ENCODE measurements around the gene ARPC5.
A peak's percentile ranks its signal among the peaks of the same experiment; 100 is the strongest.

The ARPC5 gene

GRCh38 chr1:183674339-183674738 is 38.8 kb upstream of the ARPC5 start:
- H3K4me3 ChIP-seq (ENCODE audit: low read length in 2 of 2): no peak overlapping the region
- no peak overlapping the region for H3K27ac ChIP-seq (replicated peaks; ENCODE audit: low read length)
- no peaks in the 10 kb centered on the region for H3K79me1 ChIP-seq (ENCODE audit: low read depth, low read length)
- H3K9me3 ChIP-seq (replicated peaks in 1 of 2; ENCODE audit: control insufficient read depth in 2 of 2, insufficient read depth in 1 of 2, low read depth in 1 of 2, low read length in 2 of 2): peaks cover 0 to 21% of the 10 kb centered on the region in 2 donors
- no peak overlapping the region for H3K23ac ChIP-seq (ENCODE audit: low read depth, low read length, poor library complexity)
- no peak overlapping the region for H3K4ac ChIP-seq (ENCODE audit: low read length)
- H4K91ac ChIP-seq (ENCODE audit: low read depth, low read length, poor library complexity): no peak overlapping the region
- no peak overlapping the region for H2BK120ac ChIP-seq (ENCODE audit: low read depth, low read length)
- H3K36me3 ChIP-seq (replicated peaks in 1 of 2; ENCODE audit: control insufficient read depth in 2 of 2, insufficient read depth in 2 of 2, low read length in 2 of 2): no peaks in the 10 kb centered on the region
- peaks cover 0 to 6% of the 10 kb centered on the region in 2 donors for H3K4me1 ChIP-seq (ENCODE audit: control insufficient read depth in 2 of 2, insufficient read depth in 1 of 2, low read depth in 1 of 2, low read length in 2 of 2)
- no peak overlapping the region for H2BK15ac ChIP-seq (ENCODE audit: low read length)
- H2BK12ac ChIP-seq (ENCODE audit: low read length): no peak overlapping the region
- no peak overlapping the region for H2AFZ ChIP-seq (ENCODE audit: low read length)
- H3K14ac ChIP-seq (ENCODE audit: low read length): no peak overlapping the region
- no peaks in the 10 kb centered on the region for H3K27me3 ChIP-seq (ENCODE audit: control insufficient read depth in 3 of 3, insufficient read depth in 3 of 3, low read depth in 1 of 3, low read length in 3 of 3)
- H2BK5ac ChIP-seq (ENCODE audit: low read length): no peak overlapping the region
- no CpG with 5 or more reads among the region's 1 CpG for WGBS, 2 donors (ENCODE audit: extremely low coverage in 2 of 2, insufficient read length in 2 of 2, insufficient replicate concordance in 1 of 2)
- no peak for DNase-seq (ENCODE audit: low spot score)
- no peak overlapping the region for H3K18ac ChIP-seq (ENCODE audit: low read length)
- H2AK5ac ChIP-seq (ENCODE audit: low read depth, low read length): no peak overlapping the region
- H3K4me2 ChIP-seq (ENCODE audit: insufficient read depth, low read length, poor library complexity, severe bottlenecking): no peak overlapping the region
- H3K9ac ChIP-seq (ENCODE audit: low read depth, low read length, poor library complexity): no peak overlapping the region
- H4K8ac ChIP-seq (ENCODE audit: low read depth, low read length): no peak overlapping the region

- Histone ChIP-seq H3K27ac (replicated peaks; ENCODE audit: low read length) (no peak overlapping the region), H2BK120ac (ENCODE audit: low read depth, low read length) (no peak overlapping the region), H3K4me2 (ENCODE audit: insufficient read depth, low read length, poor library complexity, severe bottlenecking) (no peak overlapping the region), H3K9ac (ENCODE audit: low read depth, low read length, poor library complexity) (no peak overlapping the region), H2BK12ac (ENCODE audit: low read length) (no peak overlapping the region), H3K18ac (ENCODE audit: low read length) (no peak overlapping the region), H2BK5ac (ENCODE audit: low read length) (no peak overlapping the region), H3K79me1 (ENCODE audit: low read depth, low read length) (no peaks in the 10 kb centered on the region), H3K9me3 (replicated peaks in 1 of 2; ENCODE audit: control insufficient read depth in 2 of 2, insufficient read depth in 1 of 2, low read depth in 1 of 2, low read length in 2 of 2) (peaks cover 0 to 21% of the 10 kb centered on the region in 2 donors), H3K4me1 (ENCODE audit: control insufficient read depth in 2 of 2, insufficient read depth in 1 of 2, low read depth in 1 of 2, low read length in 2 of 2) (peaks cover 0 to 6% of the 10 kb centered on the region in 2 donors), H3K4me3 (ENCODE audit: low read length in 2 of 2) (no peak overlapping the region), H4K91ac (ENCODE audit: low read depth, low read length, poor library complexity) (no peak overlapping the region), H3K36me3 (replicated peaks in 1 of 2; ENCODE audit: control insufficient read depth in 2 of 2, insufficient read depth in 2 of 2, low read length in 2 of 2) (no peaks in the 10 kb centered on the region), H3K27me3 (ENCODE audit: control insufficient read depth in 3 of 3, insufficient read depth in 3 of 3, low read depth in 1 of 3, low read length in 3 of 3) (no peaks in the 10 kb centered on the region), H2AK5ac (ENCODE audit: low read depth, low read length) (no peak overlapping the region), H4K8ac (ENCODE audit: low read depth, low read length) (no peak overlapping the region), H3K4ac (ENCODE audit: low read length) (no peak overlapping the region), H2AFZ (ENCODE audit: low read length) (no peak overlapping the region), H2BK15ac (ENCODE audit: low read length) (no peak overlapping the region), H3K14ac (ENCODE audit: low read length) (no peak overlapping the region), H3K23ac (ENCODE audit: low read depth, low read length, poor library complexity) (no peak overlapping the region)
- WGBS, 2 donors (ENCODE audit: extremely low coverage in 2 of 2, insufficient read length in 2 of 2, insufficient replicate concordance in 1 of 2): no CpG with 5 or more reads among the region's 2 CpGs
- no peak for DNase-seq (ENCODE audit: low spot score)
These were observed 38.2 kb upstream of the ARPC5 start for GRCh38 chr1:183673605-183674323.

- Histone ChIP-seq H3K9me3 (replicated peaks in 1 of 2; ENCODE audit: control insufficient read depth in 2 of 2, insufficient read depth in 1 of 2, low read depth in 1 of 2, low read length in 2 of 2) (peaks cover 0 to 21% of the 10 kb centered on the region in 2 donors), H3K36me3 (replicated peaks in 1 of 2; ENCODE audit: control insufficient read depth in 2 of 2, insufficient read depth in 2 of 2, low read length in 2 of 2) (no peaks in the 10 kb centered on the region), H2BK5ac (ENCODE audit: low read length) (no peak overlapping the region), H3K4me2 (ENCODE audit: insufficient read depth, low read length, poor library complexity, severe bottlenecking) (no peak overlapping the region), H2BK15ac (ENCODE audit: low read length) (no peak overlapping the region), H2BK12ac (ENCODE audit: low read length) (no peak overlapping the region), H3K4me1 (ENCODE audit: control insufficient read depth in 2 of 2, insufficient read depth in 1 of 2, low read depth in 1 of 2, low read length in 2 of 2) (no peaks in the 10 kb centered on the region), H3K4me3 (ENCODE audit: low read length in 2 of 2) (no peak overlapping the region), H3K4ac (ENCODE audit: low read length) (no peak overlapping the region), H3K27me3 (ENCODE audit: control insufficient read depth in 3 of 3, insufficient read depth in 3 of 3, low read depth in 1 of 3, low read length in 3 of 3) (no peaks in the 10 kb centered on the region), H3K27ac (replicated peaks; ENCODE audit: low read length) (no peak overlapping the region), H3K79me1 (ENCODE audit: low read depth, low read length) (no peaks in the 10 kb centered on the region), H3K9ac (ENCODE audit: low read depth, low read length, poor library complexity) (no peak overlapping the region), H4K8ac (ENCODE audit: low read depth, low read length) (no peak overlapping the region), H3K14ac (ENCODE audit: low read length) (no peak overlapping the region), H3K18ac (ENCODE audit: low read length) (no peak overlapping the region), H2AFZ (ENCODE audit: low read length) (no peak overlapping the region), H3K23ac (ENCODE audit: low read depth, low read length, poor library complexity) (no peak overlapping the region), H4K91ac (ENCODE audit: low read depth, low read length, poor library complexity) (no peak overlapping the region), H2AK5ac (ENCODE audit: low read depth, low read length) (no peak overlapping the region), H2BK120ac (ENCODE audit: low read depth, low read length) (no peak overlapping the region)
- no peak for DNase-seq (ENCODE audit: low spot score)
- WGBS, 2 donors (ENCODE audit: extremely low coverage in 2 of 2, insufficient read length in 2 of 2, insufficient replicate concordance in 1 of 2): no CpG with 5 or more reads among the region's 1 CpG
These were observed 34.6 kb upstream of the ARPC5 start for GRCh38 chr1:183670169-183670568.

- Histone ChIP-seq H2BK120ac (ENCODE audit: low read depth, low read length) (no peak overlapping the region), H3K4me2 (ENCODE audit: insufficient read depth, low read length, poor library complexity, severe bottlenecking) (no peak overlapping the region), H3K4me1 (ENCODE audit: control insufficient read depth in 2 of 2, insufficient read depth in 1 of 2, low read depth in 1 of 2, low read length in 2 of 2) (peaks cover 2 to 4% of the 10 kb centered on the region in 2 donors), H3K9ac (ENCODE audit: low read depth, low read length, poor library complexity) (no peak overlapping the region), H4K91ac (ENCODE audit: low read depth, low read length, poor library complexity) (no peak overlapping the region), H3K14ac (ENCODE audit: low read length) (no peak overlapping the region), H3K36me3 (replicated peaks in 1 of 2; ENCODE audit: control insufficient read depth in 2 of 2, insufficient read depth in 2 of 2, low read length in 2 of 2) (no peaks in the 10 kb centered on the region), H3K4ac (ENCODE audit: low read length) (no peak overlapping the region), H2AK5ac (ENCODE audit: low read depth, low read length) (no peak overlapping the region), H3K79me1 (ENCODE audit: low read depth, low read length) (no peaks in the 10 kb centered on the region), H3K23ac (ENCODE audit: low read depth, low read length, poor library complexity) (no peak overlapping the region), H2AFZ (ENCODE audit: low read length) (no peak overlapping the region), H3K27me3 (ENCODE audit: control insufficient read depth in 3 of 3, insufficient read depth in 3 of 3, low read depth in 1 of 3, low read length in 3 of 3) (no peaks in the 10 kb centered on the region), H3K9me3 (replicated peaks in 1 of 2; ENCODE audit: control insufficient read depth in 2 of 2, insufficient read depth in 1 of 2, low read depth in 1 of 2, low read length in 2 of 2) (no peaks in the 10 kb centered on the region), H3K18ac (ENCODE audit: low read length) (no peak overlapping the region), H2BK15ac (ENCODE audit: low read length) (no peak overlapping the region), H3K4me3 (ENCODE audit: low read length in 2 of 2) (no peak overlapping the region), H2BK12ac (ENCODE audit: low read length) (peak overlapping the region; percentile 46), H2BK5ac (ENCODE audit: low read length) (no peak overlapping the region), H3K27ac (replicated peaks; ENCODE audit: low read length) (no peak overlapping the region), H4K8ac (ENCODE audit: low read depth, low read length) (no peak overlapping the region)
- WGBS, 2 donors (ENCODE audit: extremely low coverage in 2 of 2, insufficient read length in 2 of 2, insufficient replicate concordance in 1 of 2): no CpG with 5 or more reads among the region's 3 CpGs
- no peak for DNase-seq (ENCODE audit: low spot score)
These were observed 20.8 kb upstream of the ARPC5 start for GRCh38 chr1:183656355-183656754.
